Activated naive CD4-positive, alpha-beta T cell treated with anti-CD3 and anti-CD28 coated beads, Interleukin-2, amount 10 ng/mL, durations not matched to agents 7 days and 5 days (primary cell): ENCODE results near the gene P2RY14.

Source experiments
- CTCF ChIA-PET: fragments of 350-600 bp; sonication (Branson Sonifier 250); formaldehyde crosslinking; loops from one replicate; lab custom pipeline; 2021; ENCODE audit warnings: antibody characterized with exemption; lab: Charles Lee
- DNase-seq: peaks from one replicate; pipeline ENCODE4 v3.0.0-alpha.2; 2020
- H3K27ac Mint-ChIP-seq: one replicate; pipeline ENCODE4 v1.8.0; 2021; ENCODE audit warnings: mild to moderate bottlenecking, moderate library complexity, mixed read lengths
- H3K27me3 Mint-ChIP-seq: one replicate; pipeline ENCODE4 v1.8.0; 2021; ENCODE audit warnings: mild to moderate bottlenecking, mixed read lengths
- H3K36me3 Mint-ChIP-seq: one replicate; pipeline ENCODE4 v1.8.0; 2021; ENCODE audit warnings: mixed read lengths
- H3K4me1 Mint-ChIP-seq: one replicate; pipeline ENCODE4 v1.8.0; 2021; ENCODE audit warnings: mixed read lengths
- H3K4me3 Mint-ChIP-seq: one replicate; pipeline ENCODE4 v1.8.0; 2021; ENCODE audit warnings: mild to moderate bottlenecking, moderate library complexity, mixed read lengths
- H3K9me3 Mint-ChIP-seq: one replicate; pipeline ENCODE4 v1.8.0; 2021; ENCODE audit warnings: mixed read lengths

The P2RY14 gene

GRCh38 chr3:151169262-151169947, 108.9 kb downstream of the P2RY14 start:
- Mint-ChIP-seq H3K9me3 (no peaks in the 10 kb centered on the region), H3K4me3 (no peak overlapping the region), H3K4me1 (peaks cover 61% of the 10 kb centered on the region), H3K27me3 (no peaks in the 10 kb centered on the region), H3K27ac (peak overlapping the region; percentile 94), H3K36me3 (peaks cover 5% of the 10 kb centered on the region)
- DNase-seq: no peak
- CTCF ChIA-PET: interaction anchor here (0.6 to 7.2 kb wide), 15 partner anchors 12 to 159 kb away, joined by 3 to 167 read pairs (median 12); partner anchors contain the start of genes P2RY13 and P2RY14

- Mint-ChIP-seq H3K4me3 (no peak overlapping the region), H3K9me3 (no peaks in the 10 kb centered on the region), H3K27ac (peak overlapping the region; percentile 68), H3K36me3 (peaks cover 3% of the 10 kb centered on the region), H3K4me1 (peaks cover 52% of the 10 kb centered on the region), H3K27me3 (no peaks in the 10 kb centered on the region)
- CTCF ChIA-PET: interaction anchor here (0.6 to 7.2 kb wide), 41 partner anchors 9 to 671 kb away, joined by 3 to 167 read pairs (median 5); partner anchors contain the start of genes GPR171, MED12L, P2RY13 and P2RY14
- peak; percentile 89 for DNase-seq
Measured at GRCh38 chr3:151168269-151169094, 109.9 kb downstream of the P2RY14 start.

DNA sequence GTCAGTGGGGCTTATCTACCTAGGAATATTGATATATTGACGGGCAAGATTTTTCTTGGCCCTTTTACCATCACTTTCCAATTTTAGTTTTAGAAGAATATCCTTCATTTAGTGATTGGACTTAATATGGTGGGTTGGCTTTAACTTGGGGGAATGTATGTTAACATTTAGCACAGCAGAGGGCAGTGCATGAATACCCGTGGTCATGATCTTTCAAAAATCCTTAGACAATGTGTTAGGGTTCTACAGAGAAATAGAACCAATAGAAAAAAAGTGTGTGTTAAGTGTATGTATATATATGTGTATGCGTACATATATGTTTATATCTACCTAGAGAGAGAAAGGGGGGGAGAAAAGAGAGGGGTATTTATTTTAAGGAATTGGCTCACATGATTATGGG, 112.2 kb downstream of the P2RY14 start:
- no peak for DNase-seq
- CTCF ChIA-PET: interaction anchor here (6.7 to 7.2 kb wide), 3 partner anchors 44 to 113 kb away, joined by 63 to 167 read pairs (median 147); partner anchors contain the start of gene P2RY14
- no peak overlapping the region for H3K27ac Mint-ChIP-seq
- peaks cover 31% of the 10 kb centered on the region for H3K4me1 Mint-ChIP-seq
- H3K27me3 Mint-ChIP-seq: peaks cover 2% of the 10 kb centered on the region
- H3K36me3 Mint-ChIP-seq: peaks cover 3% of the 10 kb centered on the region
- H3K4me3 Mint-ChIP-seq: no peak overlapping the region
- H3K9me3 Mint-ChIP-seq: no peaks in the 10 kb centered on the region

- peaks cover 22% of the 10 kb centered on the region for H3K4me1 Mint-ChIP-seq
- H3K9me3 Mint-ChIP-seq: no peaks in the 10 kb centered on the region
- H3K36me3 Mint-ChIP-seq: peaks cover 3% of the 10 kb centered on the region
- H3K27me3 Mint-ChIP-seq: peaks cover 10% of the 10 kb centered on the region
- H3K4me3 Mint-ChIP-seq: no peak overlapping the region
- CTCF ChIA-PET: interaction anchor here (0.6 kb wide), 1 partner anchor 756 kb away, joined by 3 read pairs; no protein-coding TSS in a partner anchor
- no peak overlapping the region for H3K27ac Mint-ChIP-seq
- no peak for DNase-seq
Measured at GRCh38 chr3:151165226-151165625, 113.1 kb downstream of the P2RY14 start.
